GM18526 (cell line): ENCODE measurements around the gene PDE4B.

ENCODE experiments used
- POLR2A ChIP-seq: IDR thresholded peaks from 3 replicates; pipeline ENCODE4 v1.6.1; 2011; ENCODE audit not compliant: insufficient read length; ENCODE audit errors: extremely low read depth

Gene PDE4B

DNA sequence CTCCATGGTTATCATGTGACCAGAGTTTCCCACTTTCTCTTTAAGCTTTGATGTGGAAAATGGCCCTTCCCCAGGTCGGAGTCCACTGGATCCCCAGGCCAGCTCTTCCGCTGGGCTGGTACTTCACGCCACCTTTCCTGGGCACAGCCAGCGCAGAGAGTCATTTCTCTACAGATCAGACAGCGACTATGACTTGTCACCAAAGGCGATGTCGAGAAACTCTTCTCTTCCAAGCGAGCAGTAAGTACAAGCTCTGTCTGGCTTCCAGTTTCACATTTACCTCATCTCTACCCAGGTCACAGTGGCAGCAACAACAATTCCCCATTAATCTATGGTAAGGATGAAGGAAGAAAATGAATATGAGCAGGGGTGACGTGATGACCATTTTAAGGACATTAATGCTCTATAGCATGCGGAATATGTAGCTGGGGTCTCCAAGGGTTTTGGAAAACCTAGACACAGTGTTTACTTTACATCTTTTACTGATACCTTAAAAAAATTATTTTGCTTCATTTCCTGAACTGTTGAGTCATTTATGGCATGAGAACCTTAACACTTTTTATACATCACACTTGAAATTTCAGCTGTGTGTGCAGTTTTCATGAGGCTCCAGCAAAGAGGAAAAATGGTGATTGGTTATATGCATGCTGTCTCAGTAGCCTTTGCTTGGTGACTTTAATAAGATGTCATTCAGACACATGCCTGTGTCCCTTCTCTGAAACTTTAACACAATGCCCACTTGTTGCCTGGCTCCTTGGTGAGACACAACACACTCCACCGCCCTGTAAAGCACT is 454.9 kb downstream of the PDE4B start:
- TF ChIP-seq POLR2A, result no peak

DNA sequence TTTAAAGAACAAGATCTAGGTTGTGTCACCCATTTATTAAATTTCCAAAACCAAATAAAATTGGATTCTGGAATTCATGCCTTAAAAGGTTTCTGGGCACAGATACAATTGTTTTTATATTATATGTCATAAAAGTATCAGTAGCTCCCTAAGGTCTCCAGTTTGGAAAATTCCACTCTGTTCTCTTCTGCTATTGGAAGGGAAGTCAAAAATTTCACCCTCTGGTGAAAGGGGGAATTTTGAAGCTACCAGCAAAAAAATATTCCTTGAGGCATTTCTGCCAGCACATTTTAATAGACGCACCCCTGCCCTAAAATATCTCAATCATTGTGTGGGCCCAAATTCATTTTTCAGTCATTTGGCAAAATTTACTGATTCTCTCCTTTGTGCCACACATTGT is 455.6 kb downstream of the PDE4B start:
- TF ChIP-seq POLR2A, result no peak

DNA sequence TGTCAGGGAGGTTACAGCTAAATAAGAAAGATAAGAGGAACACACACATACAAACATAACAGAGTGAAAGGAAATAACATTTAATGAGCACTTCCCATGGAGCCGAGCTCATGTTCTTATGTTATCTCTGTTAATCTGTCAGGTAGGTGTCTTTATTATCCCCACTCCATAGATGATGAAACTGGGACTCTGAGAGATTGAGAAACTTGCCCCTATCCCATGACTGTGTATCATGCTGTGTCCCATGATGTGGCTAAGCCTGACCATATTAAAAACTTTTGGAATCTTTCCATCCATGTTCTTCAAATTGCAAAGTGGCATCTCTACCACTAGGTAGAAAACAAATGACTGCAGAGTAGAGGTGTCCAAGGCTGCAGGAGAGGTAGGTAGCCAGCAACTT is 456.1 kb downstream of the PDE4B start:
- no peak for TF ChIP-seq POLR2A

DNA sequence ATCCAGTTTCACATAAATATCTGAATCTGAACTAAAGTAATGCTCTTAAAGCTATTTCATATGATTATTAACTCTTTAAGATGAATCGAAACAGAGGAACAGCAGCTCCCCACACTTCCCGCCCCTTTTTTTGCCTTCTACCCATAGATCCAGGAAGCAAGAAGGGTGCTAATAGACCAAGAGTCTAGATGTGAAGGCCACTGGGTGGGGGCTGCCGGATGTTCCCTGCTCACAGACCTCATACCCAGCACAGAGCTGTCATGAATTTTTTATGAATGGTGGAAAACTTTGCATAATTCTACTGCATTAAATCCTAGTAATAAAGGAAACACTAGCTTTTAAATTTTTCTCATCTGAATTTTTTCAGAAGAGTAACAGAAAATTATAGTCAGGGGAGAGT is 457.4 kb downstream of the PDE4B start:
- TF ChIP-seq POLR2A, result no peak

GRCh38 chr1:66250478-66250877 is 457.8 kb downstream of the PDE4B start:
- no peak for TF ChIP-seq POLR2A

DNA sequence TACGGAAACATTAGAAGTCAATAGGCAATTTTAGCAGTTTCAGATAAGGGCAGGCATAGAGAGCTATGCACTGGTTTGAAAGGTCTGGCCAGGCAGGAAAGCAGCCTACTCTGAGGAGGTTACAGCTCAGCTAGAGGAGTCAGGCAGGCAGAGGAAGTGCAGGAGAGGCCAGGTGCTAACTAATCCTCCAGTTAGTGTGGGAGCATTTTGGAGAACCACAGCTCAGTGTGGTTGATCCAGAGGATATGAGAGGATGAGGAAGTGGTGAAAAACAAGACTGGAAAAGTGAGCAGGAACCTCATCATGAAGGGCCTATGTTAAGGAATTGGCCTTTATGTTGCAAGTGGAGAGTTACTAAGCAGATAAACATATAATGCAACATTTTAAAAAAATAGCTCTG is 458.9 kb downstream of the PDE4B start:
- no peak for TF ChIP-seq POLR2A

- TF ChIP-seq POLR2A, result no peak
Measured at GRCh38 chr1:66253330-66253921, 460.7 kb downstream of the PDE4B start.

GRCh38 chr1:66254785-66255184 is 462.1 kb downstream of the PDE4B start:
- TF ChIP-seq POLR2A, result no peak

DNA sequence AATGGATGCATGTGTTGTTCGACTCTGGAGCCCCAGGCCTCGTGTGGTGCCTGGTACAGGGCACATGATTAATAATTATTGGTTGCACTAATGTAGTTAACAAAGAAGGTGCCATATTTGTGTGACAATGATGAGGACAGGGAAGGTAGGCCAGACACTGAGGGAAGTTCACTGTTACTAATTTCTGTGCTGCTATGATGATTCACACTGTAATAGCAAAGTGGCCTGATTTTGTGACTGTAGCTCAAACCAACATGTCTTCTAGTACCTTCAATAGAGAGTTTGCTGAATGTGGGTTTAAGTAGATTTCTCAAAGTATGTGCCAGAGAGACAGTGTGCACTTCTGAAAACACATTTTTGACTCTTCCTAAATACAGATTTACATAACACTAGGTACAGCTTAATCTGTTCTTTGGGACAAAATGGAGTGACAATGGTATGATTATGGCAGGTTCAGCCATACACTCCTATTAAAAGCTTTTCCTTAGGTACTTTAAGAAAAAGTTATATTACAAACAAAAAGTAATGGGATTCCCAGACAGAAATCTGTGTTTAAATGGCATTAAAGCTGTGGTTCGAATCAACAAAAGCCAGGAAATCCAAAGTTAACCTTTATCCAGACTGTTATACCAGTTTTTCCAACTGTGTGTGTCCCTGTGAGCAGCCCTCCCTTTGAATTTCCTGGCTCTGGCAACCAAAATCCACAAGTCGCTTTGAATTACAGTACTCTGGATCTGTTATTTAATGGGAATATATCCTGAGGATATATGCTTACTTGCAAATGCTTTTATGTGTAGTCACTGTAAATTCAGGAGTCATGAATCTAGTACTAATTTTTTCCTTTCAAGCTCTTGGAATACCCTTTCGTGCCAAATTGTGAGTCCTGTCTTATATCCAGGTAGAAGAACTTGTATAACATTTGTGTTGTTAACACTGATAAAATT is 464.2 kb downstream of the PDE4B start:
- TF ChIP-seq POLR2A, result no peak

GRCh38 chr1:66258404-66259105 is 465.9 kb downstream of the PDE4B start:
- TF ChIP-seq POLR2A, result no peak

DNA sequence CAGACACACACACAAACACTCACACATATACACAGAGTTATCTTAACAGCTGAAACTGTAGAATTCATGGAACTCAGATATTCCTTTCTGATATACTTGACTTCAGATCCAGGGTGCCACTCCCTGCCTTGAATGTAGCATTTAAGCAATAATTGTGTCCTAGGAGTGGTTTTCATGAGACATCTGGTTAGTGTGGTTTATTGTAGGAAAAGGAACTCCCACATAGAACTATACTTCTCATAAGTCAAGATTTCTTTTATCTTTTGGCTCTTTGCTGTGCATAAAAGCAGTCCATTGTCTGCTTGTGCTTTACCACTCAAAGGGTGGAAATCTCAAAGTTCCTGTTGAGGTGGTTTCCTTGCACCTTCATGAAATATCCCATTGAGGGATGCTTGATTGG is 468.7 kb downstream of the PDE4B start:
- TF ChIP-seq POLR2A, result no peak

GRCh38 chr1:66262208-66262963 is 469.7 kb downstream of the PDE4B start:
- no peak for TF ChIP-seq POLR2A

- TF ChIP-seq POLR2A, result no peak
Measured at GRCh38 chr1:66265268-66265667, 472.6 kb downstream of the PDE4B start.

DNA sequence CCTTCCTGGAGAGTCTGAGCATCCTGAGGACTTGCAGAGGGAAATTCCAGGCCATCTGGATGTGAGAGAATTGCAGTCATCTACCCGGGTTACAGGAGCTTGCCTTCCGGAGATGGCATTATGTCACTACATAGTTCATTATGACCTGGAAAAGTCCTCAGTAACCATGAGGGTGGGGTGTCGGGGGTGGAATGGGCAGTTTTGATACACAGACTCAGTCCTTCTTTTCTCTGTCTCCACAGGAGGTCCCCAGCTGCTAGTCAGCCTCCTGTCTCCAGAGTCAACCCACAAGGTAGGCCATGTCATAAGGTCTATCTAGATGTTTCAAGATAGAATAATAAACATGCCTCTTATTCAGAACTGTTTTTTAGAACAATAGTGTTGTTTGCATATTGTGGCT is 473.1 kb downstream of the PDE4B start:
- no peak for TF ChIP-seq POLR2A
